ENCODE results near the gene NCCRP1. TPM values are rescaled to one million over a fixed set of nuclear protein-coding genes. Genes with fewer than 3 reads are reported as not detected.

Gene NCCRP1
- total RNA-seq, 1 donor from 2014 or later: 6.0 TPM

- TF ChIP-seq CTCF (IDR thresholded peaks at IDR 0.05; ENCODE audit: insufficient read depth, low read length, poor library complexity, severe bottlenecking): no peak
- no peaks in the 10 kb centered on the region for H3K27me3 ChIP-seq (ENCODE audit: control insufficient read depth, insufficient read depth, low read length)
- no peak for DNase-seq (ENCODE audit: low read depth)
- H3K4me3 ChIP-seq (ENCODE audit: low read depth, low read length): no peak overlapping the region
- H3K36me3 ChIP-seq (ENCODE audit: control insufficient read depth, insufficient read depth, low read length): no peaks in the 10 kb centered on the region
Measured at GRCh38 chr19:39152066-39152465, 44.7 kb upstream of the NCCRP1 start.

GRCh38 chr19:39154100-39154628, 42.6 kb upstream of the NCCRP1 start:
- H3K36me3 ChIP-seq (ENCODE audit: control insufficient read depth, insufficient read depth, low read length): no peaks in the 10 kb centered on the region
- H3K27me3 ChIP-seq (ENCODE audit: control insufficient read depth, insufficient read depth, low read length): no peaks in the 10 kb centered on the region
- DNase-seq (ENCODE audit: low read depth): no peak
- H3K4me3 ChIP-seq (ENCODE audit: low read depth, low read length): no peak overlapping the region
- TF ChIP-seq CTCF (IDR thresholded peaks at IDR 0.05; ENCODE audit: insufficient read depth, low read length, poor library complexity, severe bottlenecking): no peak

GRCh38 chr19:39154629-39155100, 42.1 kb upstream of the NCCRP1 start:
- DNase-seq (ENCODE audit: low read depth): no peak
- no peak overlapping the region for H3K4me3 ChIP-seq (ENCODE audit: low read depth, low read length)
- no peaks in the 10 kb centered on the region for H3K27me3 ChIP-seq (ENCODE audit: control insufficient read depth, insufficient read depth, low read length)
- TF ChIP-seq CTCF (IDR thresholded peaks at IDR 0.05; ENCODE audit: insufficient read depth, low read length, poor library complexity, severe bottlenecking): no peak
- H3K36me3 ChIP-seq (ENCODE audit: control insufficient read depth, insufficient read depth, low read length): no peaks in the 10 kb centered on the region

GRCh38 chr19:39155114-39155700, 41.6 kb upstream of the NCCRP1 start:
- Histone ChIP-seq H3K4me3 (ENCODE audit: low read depth, low read length) (no peak overlapping the region), H3K27me3 (ENCODE audit: control insufficient read depth, insufficient read depth, low read length) (no peaks in the 10 kb centered on the region), H3K36me3 (ENCODE audit: control insufficient read depth, insufficient read depth, low read length) (no peaks in the 10 kb centered on the region)
- DNase-seq (ENCODE audit: low read depth): no peak
- no peak for TF ChIP-seq CTCF (IDR thresholded peaks at IDR 0.05; ENCODE audit: insufficient read depth, low read length, poor library complexity, severe bottlenecking)

- Histone ChIP-seq H3K4me3 (ENCODE audit: low read depth, low read length) (no peak overlapping the region), H3K27me3 (ENCODE audit: control insufficient read depth, insufficient read depth, low read length) (no peaks in the 10 kb centered on the region), H3K36me3 (ENCODE audit: control insufficient read depth, insufficient read depth, low read length) (no peaks in the 10 kb centered on the region)
- TF ChIP-seq CTCF (IDR thresholded peaks at IDR 0.05; ENCODE audit: insufficient read depth, low read length, poor library complexity, severe bottlenecking): no peak
- no peak for DNase-seq (ENCODE audit: low read depth)
Measured at GRCh38 chr19:39155741-39156140, 41.0 kb upstream of the NCCRP1 start.

Data from kidney epithelial cell (primary cell).